ENCODE results near the gene KBTBD6. TPM values are rescaled to one million over a fixed set of nuclear protein-coding genes. Genes with fewer than 3 reads are reported as not detected.
A peak's percentile ranks its signal among the peaks of the same experiment; 100 is the strongest.

The KBTBD6 gene
- total and polyA plus RNA-seq, 2 of the 13 experiments (the other 11 are each of a cell fraction or from before 2014, with no cell fraction given) = 4.4 to 12.0 TPM

DNA sequence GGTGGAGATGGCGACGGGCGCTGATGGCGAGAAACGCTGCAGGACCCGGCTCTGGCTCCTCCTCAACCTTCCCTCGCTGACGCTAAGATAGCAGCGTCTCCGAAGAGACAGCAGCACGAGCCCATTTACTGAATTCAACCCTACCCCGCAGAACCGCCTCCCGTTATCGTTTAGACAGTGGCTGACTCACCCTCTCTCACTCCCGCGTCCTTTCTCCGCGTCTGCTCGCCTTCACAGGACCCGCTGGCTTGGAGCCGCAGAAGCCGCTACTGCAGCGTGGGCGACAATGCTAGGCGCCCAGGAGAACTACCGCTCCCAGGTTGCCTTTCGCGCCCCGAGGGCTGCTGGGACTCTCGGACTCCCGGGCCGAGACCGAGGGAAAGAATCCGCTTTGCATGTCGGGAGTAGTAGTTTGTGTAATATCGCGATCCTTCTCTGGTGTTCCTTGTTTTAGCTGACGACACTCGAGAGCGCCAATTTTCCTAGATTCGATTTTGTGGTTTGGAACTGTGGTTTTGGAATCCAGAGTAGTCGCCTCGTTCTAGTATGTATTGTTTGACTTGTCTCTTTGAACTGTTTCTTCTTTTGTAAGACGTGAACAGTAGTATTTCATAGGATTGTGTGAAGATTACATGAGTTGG lies at the start of gene KBTBD6 (continued):
- TF ChIP-seq, protein P1, sequence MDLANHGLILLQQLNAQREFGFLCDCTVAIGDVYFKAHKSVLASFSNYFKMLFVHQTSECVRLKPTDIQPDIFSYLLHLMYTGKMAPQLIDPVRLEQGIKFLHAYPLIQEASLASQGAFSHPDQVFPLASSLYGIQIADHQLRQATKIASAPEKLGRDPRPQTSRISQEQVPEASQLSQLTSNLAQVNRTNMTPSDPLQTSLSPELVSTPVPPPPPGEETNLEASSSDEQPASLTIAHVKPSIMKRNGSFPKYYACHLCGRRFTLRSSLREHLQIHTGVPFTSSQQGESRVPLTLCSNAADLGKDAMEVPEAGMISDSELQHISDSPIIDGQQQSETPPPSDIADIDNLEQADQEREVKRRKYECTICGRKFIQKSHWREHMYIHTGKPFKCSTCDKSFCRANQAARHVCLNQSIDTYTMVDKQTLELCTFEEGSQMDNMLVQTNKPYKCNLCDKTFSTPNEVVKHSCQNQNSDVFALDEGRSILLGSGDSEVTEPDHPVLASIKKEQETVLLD (CRISPR knock-in tag; IDR thresholded peaks at IDR 0.05; ENCODE audit: low read depth) = no peak
- TF ChIP-seq HIVEP1 (CRISPR knock-in tag; IDR thresholded peaks at IDR 0.05) (no peak), ZNF792 (CRISPR knock-in tag; IDR thresholded peaks at IDR 0.05) (0 out of 2 replicates have a peak, but pooled peaks have one; percentile 36), ERF (CRISPR knock-in tag; IDR thresholded peaks at IDR 0.05) (no peak; the same call in 1 of the 2 replicates), SAP130 (CRISPR knock-in tag; IDR thresholded peaks at IDR 0.05; ENCODE audit: low read depth) (peak; percentile 94), ZNF841 (CRISPR knock-in tag; IDR thresholded peaks at IDR 0.05; ENCODE audit: borderline replicate concordance) (no peak), ZNF563 (CRISPR knock-in tag; IDR thresholded peaks at IDR 0.05) (0 out of 2 replicates have a peak, but pooled peaks have one; percentile 59), PHB2 (IDR thresholded peaks at IDR 0.05; ENCODE audit: partially characterized antibody) (no peak), ZNF432 (CRISPR knock-in tag; IDR thresholded peaks at IDR 0.05; ENCODE audit: borderline replicate concordance) (no peak), TMF1 (CRISPR knock-in tag; IDR thresholded peaks at IDR 0.05; ENCODE audit: low read depth) (no peak), ARNT (IDR thresholded peaks at IDR 0.05) (no peak), ZNF510 (CRISPR knock-in tag; IDR thresholded peaks at IDR 0.05; ENCODE audit: low read depth) (no peak), MLLT10 (CRISPR knock-in tag; IDR thresholded peaks at IDR 0.05) (no peak), MYC (CRISPR knock-in tag; IDR thresholded peaks at IDR 0.05; ENCODE audit: borderline replicate concordance) (peak; percentile 87), ZNF747 (CRISPR knock-in tag; IDR thresholded peaks at IDR 0.05; ENCODE audit: borderline replicate concordance) (no peak; the same call in 1 of the 2 replicates), ZFY (CRISPR knock-in tag; IDR thresholded peaks at IDR 0.05) (peak; percentile 83), TARDBP (CRISPR knock-in tag; IDR thresholded peaks at IDR 0.05) (peak; percentile 72)
- TF ChIP-seq, protein P2, sequence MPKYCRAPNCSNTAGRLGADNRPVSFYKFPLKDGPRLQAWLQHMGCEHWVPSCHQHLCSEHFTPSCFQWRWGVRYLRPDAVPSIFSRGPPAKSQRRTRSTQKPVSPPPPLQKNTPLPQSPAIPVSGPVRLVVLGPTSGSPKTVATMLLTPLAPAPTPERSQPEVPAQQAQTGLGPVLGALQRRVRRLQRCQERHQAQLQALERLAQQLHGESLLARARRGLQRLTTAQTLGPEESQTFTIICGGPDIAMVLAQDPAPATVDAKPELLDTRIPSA (CRISPR knock-in tag; IDR thresholded peaks at IDR 0.05; ENCODE audit: borderline replicate concordance) = no peak
- TF ChIP-seq, protein P3, sequence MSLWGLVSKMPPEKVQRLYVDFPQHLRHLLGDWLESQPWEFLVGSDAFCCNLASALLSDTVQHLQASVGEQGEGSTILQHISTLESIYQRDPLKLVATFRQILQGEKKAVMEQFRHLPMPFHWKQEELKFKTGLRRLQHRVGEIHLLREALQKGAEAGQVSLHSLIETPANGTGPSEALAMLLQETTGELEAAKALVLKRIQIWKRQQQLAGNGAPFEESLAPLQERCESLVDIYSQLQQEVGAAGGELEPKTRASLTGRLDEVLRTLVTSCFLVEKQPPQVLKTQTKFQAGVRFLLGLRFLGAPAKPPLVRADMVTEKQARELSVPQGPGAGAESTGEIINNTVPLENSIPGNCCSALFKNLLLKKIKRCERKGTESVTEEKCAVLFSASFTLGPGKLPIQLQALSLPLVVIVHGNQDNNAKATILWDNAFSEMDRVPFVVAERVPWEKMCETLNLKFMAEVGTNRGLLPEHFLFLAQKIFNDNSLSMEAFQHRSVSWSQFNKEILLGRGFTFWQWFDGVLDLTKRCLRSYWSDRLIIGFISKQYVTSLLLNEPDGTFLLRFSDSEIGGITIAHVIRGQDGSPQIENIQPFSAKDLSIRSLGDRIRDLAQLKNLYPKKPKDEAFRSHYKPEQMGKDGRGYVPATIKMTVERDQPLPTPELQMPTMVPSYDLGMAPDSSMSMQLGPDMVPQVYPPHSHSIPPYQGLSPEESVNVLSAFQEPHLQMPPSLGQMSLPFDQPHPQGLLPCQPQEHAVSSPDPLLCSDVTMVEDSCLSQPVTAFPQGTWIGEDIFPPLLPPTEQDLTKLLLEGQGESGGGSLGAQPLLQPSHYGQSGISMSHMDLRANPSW (CRISPR knock-in tag; IDR thresholded peaks at IDR 0.05; ENCODE audit: borderline replicate concordance) = no peak
- TF ChIP-seq, protein P4, sequence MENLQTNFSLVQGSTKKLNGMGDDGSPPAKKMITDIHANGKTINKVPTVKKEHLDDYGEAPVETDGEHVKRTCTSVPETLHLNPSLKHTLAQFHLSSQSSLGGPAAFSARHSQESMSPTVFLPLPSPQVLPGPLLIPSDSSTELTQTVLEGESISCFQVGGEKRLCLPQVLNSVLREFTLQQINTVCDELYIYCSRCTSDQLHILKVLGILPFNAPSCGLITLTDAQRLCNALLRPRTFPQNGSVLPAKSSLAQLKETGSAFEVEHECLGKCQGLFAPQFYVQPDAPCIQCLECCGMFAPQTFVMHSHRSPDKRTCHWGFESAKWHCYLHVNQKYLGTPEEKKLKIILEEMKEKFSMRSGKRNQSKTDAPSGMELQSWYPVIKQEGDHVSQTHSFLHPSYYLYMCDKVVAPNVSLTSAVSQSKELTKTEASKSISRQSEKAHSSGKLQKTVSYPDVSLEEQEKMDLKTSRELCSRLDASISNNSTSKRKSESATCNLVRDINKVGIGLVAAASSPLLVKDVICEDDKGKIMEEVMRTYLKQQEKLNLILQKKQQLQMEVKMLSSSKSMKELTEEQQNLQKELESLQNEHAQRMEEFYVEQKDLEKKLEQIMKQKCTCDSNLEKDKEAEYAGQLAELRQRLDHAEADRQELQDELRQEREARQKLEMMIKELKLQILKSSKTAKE (CRISPR knock-in tag; IDR thresholded peaks at IDR 0.05; ENCODE audit: borderline replicate concordance) = no peak
- TF ChIP-seq, protein P5, sequence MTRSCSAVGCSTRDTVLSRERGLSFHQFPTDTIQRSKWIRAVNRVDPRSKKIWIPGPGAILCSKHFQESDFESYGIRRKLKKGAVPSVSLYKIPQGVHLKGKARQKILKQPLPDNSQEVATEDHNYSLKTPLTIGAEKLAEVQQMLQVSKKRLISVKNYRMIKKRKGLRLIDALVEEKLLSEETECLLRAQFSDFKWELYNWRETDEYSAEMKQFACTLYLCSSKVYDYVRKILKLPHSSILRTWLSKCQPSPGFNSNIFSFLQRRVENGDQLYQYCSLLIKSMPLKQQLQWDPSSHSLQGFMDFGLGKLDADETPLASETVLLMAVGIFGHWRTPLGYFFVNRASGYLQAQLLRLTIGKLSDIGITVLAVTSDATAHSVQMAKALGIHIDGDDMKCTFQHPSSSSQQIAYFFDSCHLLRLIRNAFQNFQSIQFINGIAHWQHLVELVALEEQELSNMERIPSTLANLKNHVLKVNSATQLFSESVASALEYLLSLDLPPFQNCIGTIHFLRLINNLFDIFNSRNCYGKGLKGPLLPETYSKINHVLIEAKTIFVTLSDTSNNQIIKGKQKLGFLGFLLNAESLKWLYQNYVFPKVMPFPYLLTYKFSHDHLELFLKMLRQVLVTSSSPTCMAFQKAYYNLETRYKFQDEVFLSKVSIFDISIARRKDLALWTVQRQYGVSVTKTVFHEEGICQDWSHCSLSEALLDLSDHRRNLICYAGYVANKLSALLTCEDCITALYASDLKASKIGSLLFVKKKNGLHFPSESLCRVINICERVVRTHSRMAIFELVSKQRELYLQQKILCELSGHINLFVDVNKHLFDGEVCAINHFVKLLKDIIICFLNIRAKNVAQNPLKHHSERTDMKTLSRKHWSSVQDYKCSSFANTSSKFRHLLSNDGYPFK (CRISPR knock-in tag; IDR thresholded peaks at IDR 0.05; ENCODE audit: borderline replicate concordance) = peak; percentile 61; the same call in 1 of the 2 replicates

All from HepG2 (cell line).